Endodermal cell (in vitro differentiated cells): Measurements from ENCODE around the gene AHDC1. TPM values are rescaled to one million over a fixed set of nuclear protein-coding genes. Genes with fewer than 3 reads are reported as not detected.

ENCODE experiments used
- DNase-seq: peaks from one replicate; pipeline ENCODE4 v3.0.0-alpha.2; 2017
- H3K27ac ChIP-seq: 2 replicates; pipeline ENCODE4 v1.5.1; 2013; ENCODE audit warnings: mild to moderate bottlenecking, low read depth, low read length, moderate library complexity
- H3K27me3 ChIP-seq: 2 replicates; pipeline ENCODE4 v1.6.1; 2013; ENCODE audit warnings: mild to moderate bottlenecking, low read length, moderate library complexity; ENCODE audit not compliant: insufficient read depth, control insufficient read depth, poor library complexity, severe bottlenecking
- H3K36me3 ChIP-seq: 2 replicates; pipeline ENCODE4 v1.7.0; 2013; ENCODE audit warnings: mild to moderate bottlenecking, low read length, moderate library complexity; ENCODE audit not compliant: control insufficient read depth, insufficient read depth
- H3K4me1 ChIP-seq: one replicate; pipeline ENCODE4 v1.7.0; 2013; ENCODE audit warnings: low read length; ENCODE audit not compliant: control insufficient read depth, insufficient read depth
- H3K4me3 ChIP-seq: 2 replicates; pipeline ENCODE4 v1.5.1; 2013; ENCODE audit warnings: mild to moderate bottlenecking, low read length, moderate library complexity
- H3K9ac ChIP-seq: 2 replicates; pipeline ENCODE4 v1.6.1; 2013; ENCODE audit warnings: mild to moderate bottlenecking, low read length, moderate library complexity; ENCODE audit not compliant: poor library complexity, severe bottlenecking; ENCODE audit errors: extremely low read depth
- H3K9me3 ChIP-seq: 2 replicates; pipeline ENCODE4 v1.6.1; 2013; ENCODE audit warnings: mild to moderate bottlenecking, low read length, moderate library complexity; ENCODE audit not compliant: control insufficient read depth
- H3K27ac Mint-ChIP-seq: 2 replicates; pipeline ENCODE4 v1.8.0; 2020; ENCODE audit warnings: mixed read lengths
- H3K27me3 Mint-ChIP-seq: 2 replicates; pipeline ENCODE4 v1.8.0; 2021; ENCODE audit warnings: mild to moderate bottlenecking, mixed read lengths; ENCODE audit not compliant: insufficient read depth
- H3K36me3 Mint-ChIP-seq: 2 replicates; pipeline ENCODE4 v1.8.0; 2020; ENCODE audit warnings: low read depth, mixed read lengths
- H3K4me1 Mint-ChIP-seq: 2 replicates; pipeline ENCODE4 v1.8.0; 2020; ENCODE audit warnings: mixed read lengths
- H3K4me3 Mint-ChIP-seq: 2 replicates; pipeline ENCODE4 v1.8.0; 2020; ENCODE audit warnings: mild to moderate bottlenecking, moderate library complexity, mixed read lengths
- H3K9me3 Mint-ChIP-seq: 2 replicates; pipeline ENCODE4 v1.8.0; 2020; ENCODE audit warnings: mild to moderate bottlenecking, mixed read lengths
- WGBS, 2 experiments: methylation state at CpG; one replicate each; pipeline versions ENCODE4 v1.1.5 to v1.1.7; 2013; ENCODE audit warnings: missing lambda C conversion rate in 2 of 2, mixed read lengths in 1 of 2; ENCODE audit not compliant: insufficient coverage in 1 of 2, insufficient read length in 1 of 2; 5-methylcytosine and 5-hydroxymethylcytosine counted together
- total RNA-seq, 2 donors: library from RNA; stranded (reverse); fragmentation: NEBNext Ultra II Directional in 1 of 2; extraction: Animal tissue kit (Norgen Biotek cat#: 25700) in 1 of 2; gene quantifications; 2 replicates in 1 of 2; 3 replicates in 1 of 2; pipeline ENCODE4 v1.2.1, GENCODE V29; 2021
- TF ChIP-seq, protein P1 (sequence below): fragments of 200-600 bp; sonication (generic); conservative IDR thresholded peaks from 2 replicates; pipeline ENCODE4 v1.5.0; 2021; ENCODE audit warnings: antibody characterized with exemption, mild to moderate bottlenecking

The AHDC1 gene
- total RNA-seq, 2 donors from 2014 or later, result 39.3 to 41.2 TPM

DNA sequence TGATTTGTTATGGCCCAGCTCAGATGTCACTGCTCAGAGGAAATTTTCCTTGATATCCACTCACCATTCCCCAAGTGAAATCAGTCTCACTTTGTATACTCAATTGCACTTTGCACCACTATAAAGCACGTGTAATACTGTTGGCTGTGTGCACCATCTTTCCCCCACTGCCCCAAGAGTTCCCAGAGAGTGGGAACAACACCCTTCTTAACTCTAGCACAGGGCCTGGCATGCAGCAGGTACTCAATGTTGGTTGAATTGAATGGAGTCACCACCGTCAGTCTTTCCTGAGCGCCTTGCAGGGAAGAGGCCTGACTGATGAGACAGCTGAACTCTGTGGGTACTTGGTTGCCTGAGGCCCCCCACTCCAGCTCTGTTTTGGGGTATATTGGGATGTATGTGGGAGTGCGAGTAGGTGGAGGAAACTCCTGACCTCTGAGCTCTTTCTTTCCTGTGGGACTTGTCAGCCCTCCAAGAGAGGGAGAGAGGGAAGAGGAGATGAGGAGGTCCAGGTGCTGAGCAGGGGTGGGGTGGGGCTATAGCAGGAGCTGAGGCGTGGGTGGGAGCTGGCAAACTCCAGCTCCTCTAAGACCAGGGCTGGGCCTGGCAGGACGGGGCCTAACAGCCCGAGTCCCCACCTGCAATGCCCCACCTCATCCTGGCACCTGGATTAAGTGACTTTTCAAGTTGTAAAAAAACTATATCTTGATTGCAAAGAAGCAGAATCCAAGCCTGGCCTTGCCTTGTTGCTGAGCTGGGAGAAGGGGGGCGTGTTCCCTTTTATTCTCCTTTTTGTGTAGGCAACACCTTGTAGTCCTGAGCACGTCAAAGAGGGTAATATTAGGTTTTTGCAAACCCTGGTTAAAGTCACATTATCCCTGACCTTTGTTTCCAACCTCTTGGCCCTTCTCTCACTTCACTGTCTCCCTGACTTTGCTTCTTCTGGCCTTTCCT, 94.5 kb downstream of the AHDC1 start:
- WGBS, 2 experiments, result 89 to 92% methylated on average over 3 to 9 of the region's 9 CpGs
- no peaks in the 10 kb centered on the region for H3K4me1 Mint-ChIP-seq
- H3K27me3 Mint-ChIP-seq, result no peaks in the 10 kb centered on the region
- no peaks in the 10 kb centered on the region for H3K9me3 ChIP-seq
- H3K9me3 Mint-ChIP-seq, result no peaks in the 10 kb centered on the region
- no peak overlapping the region for H3K9ac ChIP-seq
- no peak overlapping the region for H3K27ac ChIP-seq
- H3K4me3 ChIP-seq, result no peak overlapping the region
- H3K36me3 Mint-ChIP-seq, result no peaks in the 10 kb centered on the region
- TF ChIP-seq, protein P1, sequence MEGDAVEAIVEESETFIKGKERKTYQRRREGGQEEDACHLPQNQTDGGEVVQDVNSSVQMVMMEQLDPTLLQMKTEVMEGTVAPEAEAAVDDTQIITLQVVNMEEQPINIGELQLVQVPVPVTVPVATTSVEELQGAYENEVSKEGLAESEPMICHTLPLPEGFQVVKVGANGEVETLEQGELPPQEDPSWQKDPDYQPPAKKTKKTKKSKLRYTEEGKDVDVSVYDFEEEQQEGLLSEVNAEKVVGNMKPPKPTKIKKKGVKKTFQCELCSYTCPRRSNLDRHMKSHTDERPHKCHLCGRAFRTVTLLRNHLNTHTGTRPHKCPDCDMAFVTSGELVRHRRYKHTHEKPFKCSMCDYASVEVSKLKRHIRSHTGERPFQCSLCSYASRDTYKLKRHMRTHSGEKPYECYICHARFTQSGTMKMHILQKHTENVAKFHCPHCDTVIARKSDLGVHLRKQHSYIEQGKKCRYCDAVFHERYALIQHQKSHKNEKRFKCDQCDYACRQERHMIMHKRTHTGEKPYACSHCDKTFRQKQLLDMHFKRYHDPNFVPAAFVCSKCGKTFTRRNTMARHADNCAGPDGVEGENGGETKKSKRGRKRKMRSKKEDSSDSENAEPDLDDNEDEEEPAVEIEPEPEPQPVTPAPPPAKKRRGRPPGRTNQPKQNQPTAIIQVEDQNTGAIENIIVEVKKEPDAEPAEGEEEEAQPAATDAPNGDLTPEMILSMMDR, result no peak
- no peak overlapping the region for H3K4me3 Mint-ChIP-seq
- H3K27ac Mint-ChIP-seq, result no peak overlapping the region
- peak; percentile 38 for DNase-seq
- H3K27me3 ChIP-seq, result no peaks in the 10 kb centered on the region
- no peaks in the 10 kb centered on the region for H3K4me1 ChIP-seq
- no peaks in the 10 kb centered on the region for H3K36me3 ChIP-seq

DNA sequence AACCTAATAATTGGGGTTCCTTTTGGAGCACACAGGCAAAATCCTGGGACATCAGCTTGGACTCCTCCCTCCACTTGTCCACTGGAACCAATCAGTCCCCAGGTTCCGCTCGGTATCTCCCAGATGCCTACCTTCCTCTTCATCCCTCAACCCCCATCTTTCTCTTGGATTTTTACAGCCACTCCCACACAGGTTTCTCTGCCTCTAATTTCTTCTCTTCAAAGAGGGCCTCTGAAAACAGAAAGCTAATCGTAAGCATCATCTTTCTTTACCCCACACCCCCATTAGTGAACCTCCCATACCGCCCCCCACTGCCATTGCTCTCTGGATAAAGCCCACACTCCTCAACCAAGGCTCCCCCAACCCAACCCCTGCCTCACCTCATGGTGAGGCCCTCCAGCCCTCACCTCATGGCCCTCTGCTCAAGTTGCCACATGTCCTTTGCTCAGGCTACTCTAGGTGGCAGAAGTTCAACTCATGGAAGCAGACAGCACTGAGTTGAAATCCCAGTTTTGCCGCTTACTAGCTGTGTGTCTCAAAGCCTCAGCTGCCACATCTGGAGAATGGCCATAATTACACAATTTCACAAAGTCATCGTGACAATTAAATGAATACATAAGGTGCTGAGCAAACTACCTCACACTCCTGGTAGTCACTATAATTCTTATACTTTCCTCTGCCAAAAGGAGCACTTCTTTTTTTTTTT, 95.8 kb downstream of the AHDC1 start:
- WGBS, 2 experiments, result 86 to 100% methylated on average over 3 to 6 of the region's 6 CpGs
- Mint-ChIP-seq H3K4me1 (peaks cover 9% of the 10 kb centered on the region), H3K4me3 (no peak overlapping the region), H3K27me3 (no peaks in the 10 kb centered on the region), H3K27ac (peak overlapping the region; percentile 30), H3K9me3 (no peaks in the 10 kb centered on the region), H3K36me3 (no peaks in the 10 kb centered on the region)
- H3K27me3 ChIP-seq, result no peaks in the 10 kb centered on the region
- TF ChIP-seq, protein P1, result peak; percentile 61
- peak; percentile 70 for DNase-seq
- peaks cover 6% of the 10 kb centered on the region for H3K4me1 ChIP-seq
- H3K9me3 ChIP-seq, result no peaks in the 10 kb centered on the region
- no peaks in the 10 kb centered on the region for H3K36me3 ChIP-seq
- no peak overlapping the region for H3K27ac ChIP-seq
- H3K9ac ChIP-seq, result no peak overlapping the region
- H3K4me3 ChIP-seq, result no peak overlapping the region

DNA sequence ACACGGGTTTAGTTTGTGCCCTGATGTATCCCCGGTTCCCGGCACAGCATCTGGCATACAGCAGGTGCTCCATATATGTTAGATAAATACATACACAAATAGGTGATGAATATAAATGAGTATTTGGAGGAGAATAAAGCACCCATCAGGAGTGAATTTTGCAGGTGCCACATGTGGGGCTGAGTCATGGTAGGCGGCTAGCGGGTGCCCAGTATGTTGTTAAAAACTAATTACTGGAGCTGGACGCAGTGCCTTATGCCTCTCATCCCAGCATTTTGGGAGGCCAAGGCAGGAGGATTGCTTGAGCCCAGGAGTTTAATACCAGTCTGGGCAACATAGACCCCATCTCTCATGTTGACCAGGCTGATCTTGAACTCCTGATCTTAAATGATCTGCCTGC, 97.2 kb downstream of the AHDC1 start:
- H3K9me3 Mint-ChIP-seq, result no peaks in the 10 kb centered on the region
- no peak overlapping the region for H3K4me3 Mint-ChIP-seq
- no peaks in the 10 kb centered on the region for H3K36me3 ChIP-seq
- TF ChIP-seq, protein P1, result no peak
- H3K27ac Mint-ChIP-seq, result no peak overlapping the region
- DNase-seq, result no peak
- peaks cover 9% of the 10 kb centered on the region for H3K4me1 Mint-ChIP-seq
- no peak overlapping the region for H3K9ac ChIP-seq
- no peak overlapping the region for H3K4me3 ChIP-seq
- 89 to 95% methylated on average over 4 to 6 of the region's 6 CpGs for WGBS, 2 experiments
- H3K27ac ChIP-seq, result no peak overlapping the region
- H3K27me3 Mint-ChIP-seq, result no peaks in the 10 kb centered on the region
- no peaks in the 10 kb centered on the region for H3K9me3 ChIP-seq
- H3K4me1 ChIP-seq, result peaks cover 6% of the 10 kb centered on the region
- H3K36me3 Mint-ChIP-seq, result no peaks in the 10 kb centered on the region
- no peaks in the 10 kb centered on the region for H3K27me3 ChIP-seq
